ENCODE data around the gene SFT2D2.

- no peak for TF ChIP-seq CTCF (conservative IDR thresholded peaks at IDR 0.05; ENCODE audit: low read length)
- TF ChIP-seq EZH2phosphoT487 (IDR thresholded peaks at IDR 0.05; ENCODE audit: borderline replicate concordance), result no peak
Measured at GRCh38 chr1:168280296-168280927, 54.6 kb downstream of the SFT2D2 start, which contains the start of gene TBX19.

Measured in Loucy (cell line).